IMR-90 (cell line): ENCODE results near the gene RHOBTB3.

Experiments
- CEBPB ChIP-seq: IDR thresholded peaks from 2 replicates; pipeline ENCODE4 v1.6.1; 2012; ENCODE audit warnings: low read depth, low read length, improper control_type of control experiment
- CTCF ChIP-seq: conservative IDR thresholded peaks from 2 replicates; pipeline ENCODE4 v1.5.1; 2012; ENCODE audit warnings: mild to moderate bottlenecking, low read depth, low read length, improper control_type of control experiment
- RAD21 ChIP-seq: IDR thresholded peaks from 2 replicates; pipeline ENCODE4 v1.6.1; 2012; ENCODE audit warnings: low read length, improper control_type of control experiment
- RFX5 ChIP-seq: IDR thresholded peaks from 2 replicates; pipeline ENCODE4 v1.8.0; 2012; ENCODE audit warnings: low read depth, mild to moderate bottlenecking, low read length, moderate library complexity
- USF2 ChIP-seq: fragments of 150-350 bp; IDR thresholded peaks from 2 replicates; pipeline ENCODE4 v1.6.1; 2017; ENCODE audit warnings: mild to moderate bottlenecking, antibody characterized with exemption, low read length, low read depth

- TF ChIP-seq RAD21 (no peak), USF2 (no peak), CTCF (no peak), RFX5 (no peak), CEBPB (no peak)
Observed at GRCh38 chr5:95827892-95828246, 96.7 kb downstream of the RHOBTB3 start.
